RWPE2 (cell line): Measurements from ENCODE around the gene NCR3LG1.

Experiments
- ATAC-seq: fragments of 200-7000 bp; cut with Tn5 transposase; 3 replicates; pipeline ENCODE4 v1.9.1; 2021; ENCODE audit warnings: low read depth
- DNase-seq: peaks from one replicate; pipeline ENCODE4 v3.0.0-alpha.2; 2020; ENCODE audit warnings: low spot score
- H3K27ac ChIP-seq: fragments of 450-650 bp; 2 replicates; pipeline ENCODE4 v1.5.1; 2017; ENCODE audit warnings: mild to moderate bottlenecking; ENCODE audit not compliant: poor library complexity, severe bottlenecking
- H3K27me3 ChIP-seq: fragments of 250-450 bp; sonication (Bioruptor Pico); 2 replicates; pipeline ENCODE4 v1.5.1; 2021; ENCODE audit warnings: mild to moderate bottlenecking, moderate library complexity; ENCODE audit not compliant: insufficient read depth, poor library complexity, severe bottlenecking
- H3K36me3 ChIP-seq: fragments of 250-450 bp; sonication (Bioruptor Pico); 2 replicates; pipeline ENCODE4 v1.5.1; 2020; ENCODE audit warnings: low read depth, mild to moderate bottlenecking, moderate library complexity
- H3K4me1 ChIP-seq: fragments of 250-450 bp; sonication (Bioruptor Pico); 2 replicates; pipeline ENCODE4 v1.5.1; 2021; ENCODE audit warnings: mild to moderate bottlenecking, moderate library complexity; ENCODE audit not compliant: insufficient read depth, poor library complexity, severe bottlenecking
- H3K4me3 ChIP-seq: fragments of 250-450 bp; sonication (Bioruptor Pico); 2 replicates; pipeline ENCODE4 v1.5.1; 2021; ENCODE audit warnings: mild to moderate bottlenecking, moderate library complexity; ENCODE audit not compliant: severe bottlenecking
- H3K9me3 ChIP-seq: fragments of 250-450 bp; sonication (Bioruptor Pico); 2 replicates; pipeline ENCODE4 v1.5.1; 2021; ENCODE audit warnings: mild to moderate bottlenecking, moderate library complexity; ENCODE audit not compliant: severe bottlenecking
- TF ChIP-seq, protein P1 (sequence below): fragments of 450-650 bp; IDR thresholded peaks from one replicate; pipeline ENCODE4 v1.5.1; 2017; ENCODE audit warnings: mild to moderate bottlenecking, moderate library complexity; ENCODE audit not compliant: poor library complexity, severe bottlenecking

NCR3LG1 gene

DNA sequence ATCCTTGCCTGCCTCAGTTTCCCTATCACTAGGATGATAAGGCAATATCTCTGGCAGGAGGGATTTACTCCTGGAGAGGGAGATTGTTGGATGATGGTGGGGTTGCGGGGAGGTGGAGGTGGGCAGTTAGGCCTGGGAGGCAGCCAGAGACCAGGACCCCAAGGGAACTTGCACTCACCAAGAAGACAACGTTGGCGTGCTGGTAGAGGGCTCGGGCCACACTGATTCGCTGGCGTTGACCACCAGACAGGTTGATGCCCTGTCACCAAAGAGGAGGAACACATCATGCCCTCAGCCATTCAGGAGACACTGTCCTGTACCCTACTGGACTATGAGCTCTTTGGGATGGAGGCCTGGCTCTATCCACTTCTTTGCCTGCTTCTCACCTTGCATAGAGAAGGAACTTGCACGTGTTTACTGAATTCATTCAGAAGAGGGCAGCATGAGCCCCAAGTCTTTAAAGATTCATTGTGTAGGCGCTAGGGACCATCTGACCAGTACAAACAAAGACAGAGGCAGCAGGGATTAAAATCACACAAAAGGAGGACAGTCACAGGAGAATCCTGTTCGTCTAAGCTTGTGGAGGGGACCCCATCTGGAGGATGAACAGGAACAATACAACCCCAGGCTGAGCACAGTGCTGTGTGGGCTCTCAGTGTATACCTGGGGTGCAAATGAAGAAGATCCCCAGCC, 61.0 kb downstream of the NCR3LG1 start:
- peaks cover under 1% of the 10 kb centered on the region for H3K9me3 ChIP-seq
- H3K4me1 ChIP-seq, result no peaks in the 10 kb centered on the region
- TF ChIP-seq, protein P1, sequence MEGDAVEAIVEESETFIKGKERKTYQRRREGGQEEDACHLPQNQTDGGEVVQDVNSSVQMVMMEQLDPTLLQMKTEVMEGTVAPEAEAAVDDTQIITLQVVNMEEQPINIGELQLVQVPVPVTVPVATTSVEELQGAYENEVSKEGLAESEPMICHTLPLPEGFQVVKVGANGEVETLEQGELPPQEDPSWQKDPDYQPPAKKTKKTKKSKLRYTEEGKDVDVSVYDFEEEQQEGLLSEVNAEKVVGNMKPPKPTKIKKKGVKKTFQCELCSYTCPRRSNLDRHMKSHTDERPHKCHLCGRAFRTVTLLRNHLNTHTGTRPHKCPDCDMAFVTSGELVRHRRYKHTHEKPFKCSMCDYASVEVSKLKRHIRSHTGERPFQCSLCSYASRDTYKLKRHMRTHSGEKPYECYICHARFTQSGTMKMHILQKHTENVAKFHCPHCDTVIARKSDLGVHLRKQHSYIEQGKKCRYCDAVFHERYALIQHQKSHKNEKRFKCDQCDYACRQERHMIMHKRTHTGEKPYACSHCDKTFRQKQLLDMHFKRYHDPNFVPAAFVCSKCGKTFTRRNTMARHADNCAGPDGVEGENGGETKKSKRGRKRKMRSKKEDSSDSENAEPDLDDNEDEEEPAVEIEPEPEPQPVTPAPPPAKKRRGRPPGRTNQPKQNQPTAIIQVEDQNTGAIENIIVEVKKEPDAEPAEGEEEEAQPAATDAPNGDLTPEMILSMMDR, result no peak
- no peaks in the 10 kb centered on the region for H3K27me3 ChIP-seq
- H3K36me3 ChIP-seq, result no peaks in the 10 kb centered on the region
- DNase-seq (no peak), ATAC-seq (no peak)
- H3K4me3 ChIP-seq, result no peak overlapping the region
- H3K27ac ChIP-seq, result no peak overlapping the region

DNA sequence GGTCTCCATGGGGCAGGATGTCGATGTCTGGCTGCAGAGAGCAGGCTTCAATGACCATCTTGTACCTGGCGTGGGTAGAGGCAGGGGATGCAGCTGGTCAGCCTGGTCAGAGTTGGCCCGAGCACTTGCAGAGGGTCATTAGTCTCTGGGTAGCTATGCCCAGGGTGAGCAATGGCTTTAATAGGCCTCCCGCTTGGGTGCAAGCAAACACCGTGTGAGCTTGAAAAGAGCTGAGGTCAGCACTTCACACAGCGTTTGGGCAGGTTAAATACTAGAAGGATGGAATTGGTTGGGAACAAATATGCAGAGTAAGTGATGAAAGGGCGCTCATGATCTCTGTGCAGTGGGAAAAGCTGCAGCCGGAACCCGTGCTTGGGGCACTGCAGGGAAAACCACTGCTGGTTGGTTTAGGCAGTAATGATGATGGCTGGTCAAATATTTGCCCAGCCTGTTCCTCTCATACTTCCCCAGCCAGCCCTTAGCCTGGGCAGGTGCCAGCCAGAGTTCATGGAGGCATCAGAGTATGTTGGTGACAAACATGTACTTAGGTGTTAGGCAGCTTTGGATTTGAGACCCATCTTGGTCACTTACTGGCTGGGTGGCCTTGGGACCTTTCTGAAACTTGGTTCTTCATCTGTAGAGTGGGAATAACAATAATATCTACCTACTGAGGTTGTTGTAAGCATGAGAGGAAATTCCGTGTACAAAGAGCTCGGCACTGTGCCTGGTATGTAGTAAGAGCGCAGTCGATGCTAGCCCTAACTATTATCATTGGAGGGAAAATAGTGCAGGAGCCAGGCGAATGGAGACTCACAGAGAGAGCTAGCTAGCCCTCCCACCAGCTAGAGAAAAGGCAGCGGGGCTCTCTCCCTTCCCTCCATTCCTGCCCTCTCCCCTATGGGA, 62.1 kb downstream of the NCR3LG1 start:
- peaks cover 2% of the 10 kb centered on the region for H3K27me3 ChIP-seq
- H3K9me3 ChIP-seq, result no peaks in the 10 kb centered on the region
- no peaks in the 10 kb centered on the region for H3K36me3 ChIP-seq
- H3K27ac ChIP-seq, result no peak overlapping the region
- DNase-seq, result no peak
- TF ChIP-seq, protein P1, result no peak
- ATAC-seq, result no peak
- H3K4me3 ChIP-seq, result no peak overlapping the region
- H3K4me1 ChIP-seq, result no peaks in the 10 kb centered on the region

DNA sequence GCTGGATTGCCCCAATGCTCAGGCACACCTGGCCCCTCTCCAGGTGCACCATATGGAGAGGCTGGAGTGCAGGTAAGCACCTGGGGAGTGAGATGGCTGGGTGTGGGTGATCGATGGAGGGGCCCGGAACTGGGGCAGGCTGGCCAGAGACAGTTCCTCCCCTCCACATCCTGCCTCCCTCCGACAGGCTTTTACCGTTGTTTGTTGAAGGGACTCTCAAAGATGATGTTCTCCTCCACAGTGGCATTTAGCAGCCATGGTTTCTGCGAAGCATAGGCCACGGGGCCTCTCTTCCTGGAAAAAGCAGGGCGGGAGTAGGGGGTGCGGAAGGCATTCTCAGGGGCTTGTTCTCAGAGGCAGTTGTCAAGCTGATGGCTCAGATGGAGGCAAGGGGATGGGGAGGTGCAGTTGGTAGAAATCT, 62.7 kb downstream of the NCR3LG1 start:
- H3K27ac ChIP-seq, result no peak overlapping the region
- TF ChIP-seq, protein P1, result no peak
- no peaks in the 10 kb centered on the region for H3K9me3 ChIP-seq
- peaks cover 4% of the 10 kb centered on the region for H3K27me3 ChIP-seq
- H3K4me1 ChIP-seq, result no peaks in the 10 kb centered on the region
- no peaks in the 10 kb centered on the region for H3K36me3 ChIP-seq
- ATAC-seq, result no peak
- no peak overlapping the region for H3K4me3 ChIP-seq
- DNase-seq, result no peak

DNA sequence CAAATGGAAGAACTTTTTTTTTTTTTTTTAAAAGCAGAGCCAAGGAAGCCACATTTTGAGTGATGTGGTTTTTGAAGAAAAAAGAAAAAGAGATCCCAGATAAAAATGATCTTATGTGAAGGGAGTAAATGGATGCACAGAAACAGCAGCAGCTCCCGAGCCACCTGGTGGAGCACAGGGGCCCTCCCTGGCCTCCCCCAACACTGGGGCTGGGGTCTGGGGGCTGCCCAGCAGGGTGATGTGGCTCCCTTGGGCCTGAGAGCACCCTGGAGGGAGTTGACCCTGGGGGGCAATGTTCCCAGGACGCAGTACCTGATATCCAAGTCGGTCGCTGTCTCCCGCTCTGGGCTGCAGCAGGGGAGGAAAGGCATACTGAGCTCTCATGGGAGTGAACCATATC, 63.4 kb downstream of the NCR3LG1 start:
- TF ChIP-seq, protein P1, result no peak
- no peak overlapping the region for H3K27ac ChIP-seq

More for the DNA sequence above, 63.4 kb downstream of the NCR3LG1 start:
- no peak overlapping the region for H3K4me3 ChIP-seq
- peaks cover 9% of the 10 kb centered on the region for H3K27me3 ChIP-seq
- H3K9me3 ChIP-seq, result no peaks in the 10 kb centered on the region
- H3K36me3 ChIP-seq, result no peaks in the 10 kb centered on the region
- no peaks in the 10 kb centered on the region for H3K4me1 ChIP-seq
- no peak for DNase-seq
- ATAC-seq, result no peak
